GM18951 (cell line): ENCODE data around the gene ZMYND19.
"Not testable (repeated sequence)": the region's sequence is repeated elsewhere in the genome, so short reads cannot be mapped to it uniquely, and the experiment has no call there.

Experiments
- POLR2A ChIP-seq: IDR thresholded peaks from 4 replicates; pipeline ENCODE4 v1.6.1; 2011; ENCODE audit warnings: mild to moderate bottlenecking; ENCODE audit not compliant: insufficient read length, insufficient read depth; ENCODE audit errors: extremely low read depth
- in situ Hi-C: fragments of 300-500 bp; cut with MboI; formaldehyde crosslinking; loops from one replicate; pipeline ENCODE4 v1.12.0; 2022; ENCODE audit warnings: low sequenced_read_pairs, mixed read lengths, inconsistent platforms; ENCODE audit not compliant: unreplicated experiment

Gene ZMYND19

GRCh38 chr9:137590469-137591383, at the start of gene ZMYND19:
TSS of gene ZMYND19 (minus strand) at chr9:137590512. CDS start at chr9:137590263, 249 bp downstream.
- TF ChIP-seq POLR2A: peak; percentile 67

GRCh38 chr9:137639303-137640051, 49.2 kb upstream of the ZMYND19 start:
- in situ Hi-C loops: no loop called here
- TF ChIP-seq POLR2A: no peak

More at GRCh38 chr9:137590469-137591383, at the start of gene ZMYND19:
- in situ Hi-C loops: no loop called here

- TF ChIP-seq POLR2A: no peak
- in situ Hi-C loops: no loop called here
Observed at GRCh38 chr9:137638680-137639079, 48.4 kb upstream of the ZMYND19 start.

GRCh38 chr9:137634016-137634415, 43.7 kb upstream of the ZMYND19 start:
- no peak for TF ChIP-seq POLR2A
- in situ Hi-C loops: no loop called here

GRCh38 chr9:137632230-137633161, 42.2 kb upstream of the ZMYND19 start:
- no peak for TF ChIP-seq POLR2A
- in situ Hi-C loops: no loop called here

GRCh38 chr9:137631345-137632229, 41.3 kb upstream of the ZMYND19 start:
- in situ Hi-C loops: no loop called here
- TF ChIP-seq POLR2A: no peak

- no peak for TF ChIP-seq POLR2A
- in situ Hi-C loops: no loop called here
Observed at GRCh38 chr9:137630679-137631078, 40.4 kb upstream of the ZMYND19 start.

- in situ Hi-C loops: no loop called here
- no peak for TF ChIP-seq POLR2A
Observed at GRCh38 chr9:137630126-137630525, 39.8 kb upstream of the ZMYND19 start.

- in situ Hi-C loops: not testable (repeated sequence)
Observed at GRCh38 chr9:137627406-137627805, 37.1 kb upstream of the ZMYND19 start.

GRCh38 chr9:137626464-137626863, 36.2 kb upstream of the ZMYND19 start:
- in situ Hi-C loops: no loop called here
- no peak for TF ChIP-seq POLR2A

- in situ Hi-C loops: not testable (repeated sequence)
Observed at GRCh38 chr9:137622211-137622610, 31.9 kb upstream of the ZMYND19 start.

- TF ChIP-seq POLR2A: no peak
- in situ Hi-C loops: no loop called here
Observed at GRCh38 chr9:137621131-137621757, 30.9 kb upstream of the ZMYND19 start.
